SK-N-SH (cell line): ENCODE results near the gene SCTR.

Experiments
- EP300 ChIP-seq, 2 experiments: IDR thresholded peaks; 2 replicates each; pipeline versions ENCODE4 v1.4.0 to v1.6.1; 2012; ENCODE audit warnings: borderline replicate concordance in 1 of 2, low read depth in 1 of 2, low read length in 1 of 2
- POLR2AphosphoS5 ChIP-seq: IDR thresholded peaks from 2 replicates; pipeline ENCODE4 v1.6.1; 2012; ENCODE audit warnings: low read depth, low read length
- RXRA ChIP-seq: IDR thresholded peaks from 2 replicates; pipeline ENCODE4 v1.4.0; 2012; ENCODE audit warnings: low read depth, mild to moderate bottlenecking, borderline replicate concordance
- SIN3A ChIP-seq: IDR thresholded peaks from 2 replicates; pipeline ENCODE4 v1.6.1; 2012; ENCODE audit warnings: low read depth, mild to moderate bottlenecking, low read length, moderate library complexity, borderline replicate concordance
- SMC3 ChIP-seq: IDR thresholded peaks from 2 replicates; pipeline ENCODE4 v1.6.1; 2012; ENCODE audit warnings: low read depth, low read length, improper control_type of control experiment
- TCF12 ChIP-seq: IDR thresholded peaks from 2 replicates; pipeline ENCODE4 v1.4.0; 2012
- TEAD4 ChIP-seq: IDR thresholded peaks from 2 replicates; pipeline ENCODE4 v1.4.0; 2012; ENCODE audit warnings: mild to moderate bottlenecking, borderline replicate concordance; ENCODE audit not compliant: insufficient read depth
- TF ChIP-seq, protein P1 (sequence below): fragments of 200-600 bp; sonication (generic); IDR thresholded peaks from 2 replicates; pipeline ENCODE4 v1.6.1; 2017; ENCODE audit warnings: antibody characterized with exemption, mild to moderate bottlenecking, moderate library complexity
- TF ChIP-seq, protein P2 (sequence below): fragments of 150-350 bp; IDR thresholded peaks from 2 replicates; pipeline ENCODE4 v1.6.1; 2017; ENCODE audit warnings: antibody characterized with exemption, low read length, low read depth, borderline replicate concordance

DNA sequence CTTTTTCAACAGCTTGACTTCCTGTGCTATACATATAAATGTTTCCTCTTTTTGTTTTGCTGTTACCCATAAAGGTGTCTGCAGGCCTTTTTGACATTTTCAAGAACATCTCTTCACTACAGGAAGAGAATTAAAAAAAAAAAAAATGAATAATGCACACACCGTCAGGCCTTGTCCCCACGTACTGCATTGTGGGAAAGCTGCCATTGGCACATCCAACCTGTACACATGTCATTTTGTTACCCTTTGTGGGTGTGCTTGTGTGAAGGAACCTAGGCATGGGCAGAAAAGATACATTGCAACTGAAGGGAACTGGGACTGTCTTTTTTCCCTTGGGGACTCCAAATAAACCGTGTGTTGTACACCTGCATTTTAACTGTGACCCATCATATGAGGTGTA lies 109.4 kb downstream of the SCTR start:
- TF ChIP-seq, protein P1, sequence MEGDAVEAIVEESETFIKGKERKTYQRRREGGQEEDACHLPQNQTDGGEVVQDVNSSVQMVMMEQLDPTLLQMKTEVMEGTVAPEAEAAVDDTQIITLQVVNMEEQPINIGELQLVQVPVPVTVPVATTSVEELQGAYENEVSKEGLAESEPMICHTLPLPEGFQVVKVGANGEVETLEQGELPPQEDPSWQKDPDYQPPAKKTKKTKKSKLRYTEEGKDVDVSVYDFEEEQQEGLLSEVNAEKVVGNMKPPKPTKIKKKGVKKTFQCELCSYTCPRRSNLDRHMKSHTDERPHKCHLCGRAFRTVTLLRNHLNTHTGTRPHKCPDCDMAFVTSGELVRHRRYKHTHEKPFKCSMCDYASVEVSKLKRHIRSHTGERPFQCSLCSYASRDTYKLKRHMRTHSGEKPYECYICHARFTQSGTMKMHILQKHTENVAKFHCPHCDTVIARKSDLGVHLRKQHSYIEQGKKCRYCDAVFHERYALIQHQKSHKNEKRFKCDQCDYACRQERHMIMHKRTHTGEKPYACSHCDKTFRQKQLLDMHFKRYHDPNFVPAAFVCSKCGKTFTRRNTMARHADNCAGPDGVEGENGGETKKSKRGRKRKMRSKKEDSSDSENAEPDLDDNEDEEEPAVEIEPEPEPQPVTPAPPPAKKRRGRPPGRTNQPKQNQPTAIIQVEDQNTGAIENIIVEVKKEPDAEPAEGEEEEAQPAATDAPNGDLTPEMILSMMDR, result no peak
- no peak for TF ChIP-seq TEAD4
- TF ChIP-seq RXRA, result no peak
- TF ChIP-seq, protein P2, sequence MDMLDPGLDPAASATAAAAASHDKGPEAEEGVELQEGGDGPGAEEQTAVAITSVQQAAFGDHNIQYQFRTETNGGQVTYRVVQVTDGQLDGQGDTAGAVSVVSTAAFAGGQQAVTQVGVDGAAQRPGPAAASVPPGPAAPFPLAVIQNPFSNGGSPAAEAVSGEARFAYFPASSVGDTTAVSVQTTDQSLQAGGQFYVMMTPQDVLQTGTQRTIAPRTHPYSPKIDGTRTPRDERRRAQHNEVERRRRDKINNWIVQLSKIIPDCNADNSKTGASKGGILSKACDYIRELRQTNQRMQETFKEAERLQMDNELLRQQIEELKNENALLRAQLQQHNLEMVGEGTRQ, result no peak
- TF ChIP-seq SIN3A, result no peak
- TF ChIP-seq SMC3, result no peak
- TF ChIP-seq EP300 (IDR thresholded peaks at IDR 0.05; ENCODE audit: borderline replicate concordance in 1 of 2, low read depth in 1 of 2, low read length in 1 of 2), result no peak
- TF ChIP-seq POLR2AphosphoS5, result no peak
- no peak for TF ChIP-seq TCF12
